Spleen (tissue), 11 donors: ENCODE data around the gene TBX4. TPM values are rescaled to one million over a fixed set of nuclear protein-coding genes. Genes with fewer than 3 reads are reported as not detected.
"Not testable (repeated sequence)": the region's sequence is repeated elsewhere in the genome, so short reads cannot be mapped to it uniquely, and the experiment has no call there.

Experiments used
- DNase-seq: peaks from one replicate; pipeline ENCODE4 v3.0.0-alpha.2; 2020
- H3K27ac ChIP-seq, 8 donors: fragments of 200-600 bp; sonication (generic) in 7 of 8; 1 replicate in 4 of 8; 2 replicates in 4 of 8; pipeline versions ENCODE4 v1.5.0 to v1.8.0; 2016 to 2021; ENCODE audit warnings: inconsistent platforms in 4 of 8, mild to moderate bottlenecking in 4 of 8, moderate library complexity in 1 of 8
- H3K27me3 ChIP-seq, 7 donors: fragments of 200-600 bp; sonication (generic) in 6 of 7; replicated peaks in 1 of 7; 1 replicate in 4 of 7; 2 replicates in 3 of 7; pipeline versions ENCODE4 v1.5.0 to v1.8.0; 2016 to 2021; ENCODE audit warnings: inconsistent platforms in 3 of 7, mild to moderate bottlenecking in 1 of 7
- H3K36me3 ChIP-seq, 6 donors: fragments of 200-600 bp; sonication (generic) in 5 of 6; 1 replicate in 4 of 6; 2 replicates in 2 of 6; pipeline versions ENCODE4 v1.5.0 to v1.8.0; 2016 to 2021; ENCODE audit warnings: inconsistent platforms in 2 of 6
- H3K4me1 ChIP-seq, 6 donors: fragments of 200-600 bp; sonication (generic) in 5 of 6; 1 replicate in 3 of 6; 2 replicates in 3 of 6; pipeline versions ENCODE4 v1.5.0 to v1.8.0; 2016 to 2021; ENCODE audit warnings: inconsistent platforms in 3 of 6
- H3K4me3 ChIP-seq, 8 donors: fragments of 200-600 bp; sonication (generic) in 7 of 8; 1 replicate in 4 of 8; 2 replicates in 4 of 8; pipeline versions ENCODE4 v1.5.0 to v1.8.0; 2016 to 2021; ENCODE audit warnings: inconsistent platforms in 4 of 8, mild to moderate bottlenecking in 4 of 8, moderate library complexity in 2 of 8
- H3K9me3 ChIP-seq, 8 donors: fragments of 200-600 bp; sonication (generic) in 7 of 8; 1 replicate in 4 of 8; 2 replicates in 4 of 8; pipeline versions ENCODE4 v1.5.0 to v1.8.0; 2016 to 2021; ENCODE audit warnings: inconsistent platforms in 4 of 8
- POLR2A ChIP-seq, 3 donors: fragments of 450-650 bp; IDR thresholded peaks; one replicate each; pipeline ENCODE4 v1.5.1; 2017; ENCODE audit warnings: antibody characterized with exemption in 3 of 3, mild to moderate bottlenecking in 1 of 3
- POLR2AphosphoS5 ChIP-seq, 3 donors: sonication (generic); formaldehyde crosslinking; IDR thresholded peaks; one replicate each; pipeline ENCODE4 v1.5.1; 2017; ENCODE audit warnings: antibody characterized with exemption in 3 of 3
- WGBS, 5 donors: extraction: QIAGEN DNeasy Blood & Tissue Kit in 3 of 5; methylation state at CpG; one replicate each; pipeline versions ENCODE4 v1.1.5 to v1.1.7; 2013 to 2018; 5-methylcytosine and 5-hydroxymethylcytosine counted together
- intact Hi-C: fragments of 100-400 bp; cut with DNase I; formaldehyde crosslinking; loops from one replicate; pipeline ENCODE4 v1.15.0; 2023; ENCODE audit warnings: low total_unique reads
- polyA plus RNA-seq, 3 donors: library from polyadenylated mRNA; stranded (reverse); fragments of 200-250 nt; gene quantifications; one replicate each; pipeline ENCODE4 v1.2.1, GENCODE V29; 2013
- total RNA-seq, 7 donors: library from RNA; depleted of rRNA in 3 of 7; stranded (reverse); fragments of >200 nt in 3 of 7; fragmentation: NEBNext Ultra II Directional in 4 of 7; extraction: Animal tissue kit (Norgen Biotek cat#: 25700) in 4 of 7; gene quantifications; one replicate each; pipeline versions ENCODE4 v1.1.0 to v1.2.1, GENCODE V29; 2016 to 2021
- TF ChIP-seq, protein P1 (sequence below), 11 experiments: fragments of 200-600 bp in 7 of 11; fragments of 450-650 bp in 4 of 11; sonication (generic) in 4 of 11; IDR thresholded peaks in 8 of 11; conservative IDR thresholded peaks in 3 of 11; 1 replicate in 7 of 11; 2 replicates in 4 of 11; pipeline versions ENCODE4 v1.4.0 to v1.8.0; 2016 to 2021; ENCODE audit warnings: antibody characterized with exemption in 11 of 11, inconsistent platforms in 4 of 11, mild to moderate bottlenecking in 1 of 11
- donor health status: healthy with polysubstance abuse.
- donor health status: DM: no; HTN: no; CAD: no; lungs with moderate emphysema.
- donor health status: DM: no; HTN: no; CAD: no.
- donor health status: Bipolar disorder and iron deficiency.
- donor health status: healthy.
- donor health status: DM: no; HTN: no; CAD: no.
- donor health status: DM: yes; HTN: yes; CAD: no.

TBX4 gene
- total and polyA plus RNA-seq, 10 donors, result not detected

DNA sequence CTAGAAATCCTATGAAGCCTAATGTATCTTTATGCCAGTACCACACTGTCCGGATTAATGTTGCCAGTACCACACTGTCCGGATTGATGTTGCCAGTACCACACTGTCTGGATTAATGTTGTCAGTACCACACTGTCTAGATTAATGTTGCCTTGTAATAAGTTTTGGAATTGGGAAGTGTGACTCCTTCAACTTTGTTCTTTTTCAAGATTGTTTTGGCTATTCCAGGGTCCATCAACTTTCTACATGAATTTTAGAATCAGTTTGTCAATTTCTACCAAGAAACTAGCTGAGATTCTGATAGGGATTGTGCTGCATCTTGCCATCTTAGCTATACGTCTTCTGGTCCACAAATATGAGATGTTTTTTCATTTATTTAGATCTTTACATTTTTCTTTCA is 68.7 kb downstream of the TBX4 start:
- no peak for DNase-seq

DNA sequence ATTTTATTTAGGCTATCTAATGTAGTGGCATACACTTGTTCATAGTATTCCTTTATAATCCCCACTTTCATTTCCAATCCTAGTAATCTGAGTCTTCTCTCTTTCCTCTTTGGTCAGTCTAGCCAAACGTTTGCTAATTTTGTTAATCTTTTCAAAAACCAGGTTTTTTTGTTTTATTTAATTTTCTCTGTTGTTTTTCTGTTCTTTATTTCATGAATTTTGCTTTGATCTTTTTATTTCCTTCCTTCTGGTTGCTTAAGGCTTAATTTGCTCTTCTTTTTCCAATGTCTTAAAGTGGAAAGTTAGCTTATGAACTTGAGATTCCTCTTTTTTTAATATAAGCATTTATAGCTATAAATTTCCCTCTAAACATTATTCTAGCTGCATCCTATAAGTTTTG is 69.9 kb downstream of the TBX4 start:
- WGBS, 5 donors, result 65 to 89% (median 69%) methylated on average over 1 of the region's 1 CpG
- Histone ChIP-seq H3K27me3 (peaks cover 0 to 52% (median 5%) of the 10 kb centered on the region in 7 donors), H3K36me3 (no peaks in the 10 kb centered on the region), H3K4me3 (no peak overlapping the region), H3K4me1 (no peaks in the 10 kb centered on the region), H3K27ac (no peak overlapping the region), H3K9me3 (no peaks in the 10 kb centered on the region)
- no peak for DNase-seq
- intact Hi-C loops, result no loop called here
- TF ChIP-seq, protein P1, sequence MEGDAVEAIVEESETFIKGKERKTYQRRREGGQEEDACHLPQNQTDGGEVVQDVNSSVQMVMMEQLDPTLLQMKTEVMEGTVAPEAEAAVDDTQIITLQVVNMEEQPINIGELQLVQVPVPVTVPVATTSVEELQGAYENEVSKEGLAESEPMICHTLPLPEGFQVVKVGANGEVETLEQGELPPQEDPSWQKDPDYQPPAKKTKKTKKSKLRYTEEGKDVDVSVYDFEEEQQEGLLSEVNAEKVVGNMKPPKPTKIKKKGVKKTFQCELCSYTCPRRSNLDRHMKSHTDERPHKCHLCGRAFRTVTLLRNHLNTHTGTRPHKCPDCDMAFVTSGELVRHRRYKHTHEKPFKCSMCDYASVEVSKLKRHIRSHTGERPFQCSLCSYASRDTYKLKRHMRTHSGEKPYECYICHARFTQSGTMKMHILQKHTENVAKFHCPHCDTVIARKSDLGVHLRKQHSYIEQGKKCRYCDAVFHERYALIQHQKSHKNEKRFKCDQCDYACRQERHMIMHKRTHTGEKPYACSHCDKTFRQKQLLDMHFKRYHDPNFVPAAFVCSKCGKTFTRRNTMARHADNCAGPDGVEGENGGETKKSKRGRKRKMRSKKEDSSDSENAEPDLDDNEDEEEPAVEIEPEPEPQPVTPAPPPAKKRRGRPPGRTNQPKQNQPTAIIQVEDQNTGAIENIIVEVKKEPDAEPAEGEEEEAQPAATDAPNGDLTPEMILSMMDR (IDR thresholded peaks at IDR 0.05 in 8 of 11, conservative IDR thresholded peaks at IDR 0.05 in 3 of 11), result no peak
- TF ChIP-seq POLR2AphosphoS5 (IDR thresholded peaks at IDR 0.05) (no peak), POLR2A (IDR thresholded peaks at IDR 0.05) (no peak)

More for the DNA sequence above, 68.7 kb downstream of the TBX4 start:
- 82 to 94% (median 92%) methylated on average over 3 of the region's 3 CpGs for WGBS, 5 donors
- TF ChIP-seq, protein P1 (IDR thresholded peaks at IDR 0.05 in 8 of 11, conservative IDR thresholded peaks at IDR 0.05 in 3 of 11), result no peak
- TF ChIP-seq POLR2AphosphoS5 (IDR thresholded peaks at IDR 0.05), result no peak
- no peak for TF ChIP-seq POLR2A (IDR thresholded peaks at IDR 0.05)
- intact Hi-C loops, result no loop called here
- H3K27me3 ChIP-seq, result peaks cover 0 to 40% (median 5%) of the 10 kb centered on the region in 7 donors
- no peak overlapping the region for H3K27ac ChIP-seq
- no peaks in the 10 kb centered on the region for H3K9me3 ChIP-seq
- H3K4me3 ChIP-seq, result no peak overlapping the region
- H3K36me3 ChIP-seq, result no peaks in the 10 kb centered on the region
- no peaks in the 10 kb centered on the region for H3K4me1 ChIP-seq

DNA sequence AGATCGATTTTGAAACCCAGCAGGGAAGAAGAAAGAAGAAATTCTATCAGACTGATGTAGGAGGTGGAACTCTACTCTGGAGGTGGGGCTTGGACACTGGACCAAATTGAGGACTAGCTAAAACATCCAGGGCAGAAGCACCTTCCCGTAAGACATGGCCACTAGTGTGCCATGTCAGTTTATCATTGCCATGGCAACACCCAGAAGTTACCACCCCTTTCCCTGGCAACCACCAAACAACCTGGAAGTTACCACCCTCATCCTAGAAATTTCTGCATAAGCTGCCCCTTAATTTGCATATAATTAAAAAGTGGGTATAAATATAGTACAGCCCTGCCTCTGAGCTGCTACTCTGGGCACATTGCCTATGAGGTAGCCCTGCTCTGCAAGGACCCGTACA is 72.1 kb downstream of the TBX4 start:
- no peak overlapping the region for H3K4me3 ChIP-seq
- 76 to 86% (median 82%) methylated on average over 3 of the region's 3 CpGs for WGBS, 5 donors
- H3K9me3 ChIP-seq, result no peaks in the 10 kb centered on the region
- no peak for DNase-seq
- peaks cover 0 to 61% (median 5%) of the 10 kb centered on the region in 7 donors for H3K27me3 ChIP-seq
- H3K4me1 ChIP-seq, result no peaks in the 10 kb centered on the region
- H3K36me3 ChIP-seq, result no peaks in the 10 kb centered on the region
- H3K27ac ChIP-seq, result no peak overlapping the region
- intact Hi-C loops, result no loop called here
- TF ChIP-seq, protein P1 (IDR thresholded peaks at IDR 0.05 in 8 of 11, conservative IDR thresholded peaks at IDR 0.05 in 3 of 11), result no peak
- TF ChIP-seq POLR2AphosphoS5 (IDR thresholded peaks at IDR 0.05) (no peak), POLR2A (IDR thresholded peaks at IDR 0.05) (no peak)

DNA sequence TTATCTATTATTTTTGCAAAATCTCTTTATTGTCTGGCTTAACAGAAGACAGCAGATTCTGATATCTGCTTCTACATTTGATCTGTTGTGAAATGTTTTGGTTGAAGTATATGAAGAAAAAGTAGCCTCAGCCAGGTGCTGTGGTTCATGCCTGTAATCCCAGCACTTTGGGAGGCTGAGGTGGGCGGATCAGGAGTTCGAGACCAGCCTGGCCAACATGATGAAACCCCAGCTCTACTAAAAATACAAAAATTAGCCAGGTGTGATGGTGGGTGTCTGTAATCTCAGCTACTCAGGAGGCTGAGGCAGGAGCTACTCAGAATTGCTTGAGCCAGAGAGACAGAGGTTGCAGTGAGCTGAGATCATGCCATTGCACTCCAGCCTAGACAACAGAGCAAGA is 75.2 kb downstream of the TBX4 start:
- H3K4me3 ChIP-seq, H3K4me1 ChIP-seq, H3K9me3 ChIP-seq, intact Hi-C loops, DNase-seq, H3K27ac ChIP-seq, H3K36me3 ChIP-seq: not testable (repeated sequence)
- H3K27me3 ChIP-seq, result peaks cover 0 to 55% (median 5%) of the 10 kb centered on the region in 7 donors
- 80 to 95% (median 86%) methylated on average over 2 of the region's 2 CpGs for WGBS, 5 donors

DNA sequence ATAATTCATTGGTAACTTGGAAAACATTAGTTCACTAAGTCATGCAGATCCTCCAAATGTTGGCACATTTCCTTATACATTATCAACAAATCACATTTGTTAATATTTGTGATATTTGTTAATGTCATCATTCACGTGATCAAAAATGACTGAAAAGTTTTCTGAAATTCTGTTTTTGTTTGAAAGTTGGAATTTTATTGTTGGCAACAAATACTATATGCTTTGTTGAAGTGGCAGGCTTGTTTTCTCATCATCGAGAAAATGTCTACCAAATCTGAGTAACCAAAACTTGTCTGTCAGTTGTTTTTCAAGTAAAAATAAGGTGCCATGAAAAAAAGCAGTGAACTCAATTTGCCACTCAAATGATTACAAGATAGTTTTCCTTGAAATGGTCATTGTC is 75.9 kb downstream of the TBX4 start:
- Histone ChIP-seq H3K4me3 (no peak overlapping the region), H3K9me3 (no peaks in the 10 kb centered on the region), H3K36me3 (no peaks in the 10 kb centered on the region), H3K27me3 (peaks cover 0 to 48% (median 4%) of the 10 kb centered on the region in 7 donors), H3K27ac (no peak overlapping the region), H3K4me1 (no peaks in the 10 kb centered on the region)
- WGBS, 5 donors, result 83 to 91% (median 88%) methylated on average over 2 of the region's 2 CpGs
- intact Hi-C loops, result no loop called here
- TF ChIP-seq POLR2AphosphoS5 (IDR thresholded peaks at IDR 0.05) (no peak), POLR2A (IDR thresholded peaks at IDR 0.05) (no peak)
- TF ChIP-seq, protein P1 (IDR thresholded peaks at IDR 0.05 in 8 of 11, conservative IDR thresholded peaks at IDR 0.05 in 3 of 11), result no peak
- no peak for DNase-seq
